NK-92 (cell line): Measurements from ENCODE around the gene AOC2.
"Not testable (repeated sequence)": the region's sequence is repeated elsewhere in the genome, so short reads cannot be mapped to it uniquely, and the experiment has no call there.

Source experiments
- DNase-seq: peaks from one replicate; lab custom pipeline; 2025; ENCODE audit not compliant: unreplicated experiment; lab: John Stamatoyannopoulos, UW

AOC2 gene

GRCh38 chr17:42878924-42879595 lies 34.7 kb downstream of the AOC2 start:
- no peak for DNase-seq

GRCh38 chr17:42879596-42879985 lies 35.2 kb downstream of the AOC2 start:
- DNase-seq, result no peak

GRCh38 chr17:42880776-42881310 lies 36.5 kb downstream of the AOC2 start:
- DNase-seq, result no peak

GRCh38 chr17:42881706-42882105 lies 37.3 kb downstream of the AOC2 start:
- not testable (repeated sequence) for DNase-seq

- no peak for DNase-seq
These were observed 37.8 kb downstream of the AOC2 start for GRCh38 chr17:42882166-42882565.

- no peak for DNase-seq
These were observed 39.6 kb downstream of the AOC2 start for GRCh38 chr17:42883802-42884558.

- DNase-seq, result not testable (repeated sequence)
These were observed 41.4 kb downstream of the AOC2 start for GRCh38 chr17:42885806-42886205.

- no peak for DNase-seq
These were observed 42.1 kb downstream of the AOC2 start for GRCh38 chr17:42886283-42887176.

GRCh38 chr17:42889809-42890208 lies 45.4 kb downstream of the AOC2 start:
- DNase-seq, result no peak

GRCh38 chr17:42891539-42892152 lies 47.3 kb downstream of the AOC2 start:
- no peak for DNase-seq

- no peak for DNase-seq
These were observed 49.0 kb downstream of the AOC2 start for GRCh38 chr17:42893359-42893758.

GRCh38 chr17:42894283-42895184 lies 50.2 kb downstream of the AOC2 start:
- no peak for DNase-seq

GRCh38 chr17:42895185-42895555 lies 50.8 kb downstream of the AOC2 start:
- no peak for DNase-seq

- no peak for DNase-seq
These were observed 53.9 kb downstream of the AOC2 start for GRCh38 chr17:42898147-42898811.

- not testable (repeated sequence) for DNase-seq
These were observed 55.6 kb downstream of the AOC2 start for GRCh38 chr17:42899981-42900380.
